ENCODE measurements around the gene MCHR2. TPM values are rescaled to one million over a fixed set of nuclear protein-coding genes. Genes with fewer than 3 reads are reported as not detected.

The MCHR2 gene
- total RNA-seq, 1 experiment from 2014 or later: not detected

DNA sequence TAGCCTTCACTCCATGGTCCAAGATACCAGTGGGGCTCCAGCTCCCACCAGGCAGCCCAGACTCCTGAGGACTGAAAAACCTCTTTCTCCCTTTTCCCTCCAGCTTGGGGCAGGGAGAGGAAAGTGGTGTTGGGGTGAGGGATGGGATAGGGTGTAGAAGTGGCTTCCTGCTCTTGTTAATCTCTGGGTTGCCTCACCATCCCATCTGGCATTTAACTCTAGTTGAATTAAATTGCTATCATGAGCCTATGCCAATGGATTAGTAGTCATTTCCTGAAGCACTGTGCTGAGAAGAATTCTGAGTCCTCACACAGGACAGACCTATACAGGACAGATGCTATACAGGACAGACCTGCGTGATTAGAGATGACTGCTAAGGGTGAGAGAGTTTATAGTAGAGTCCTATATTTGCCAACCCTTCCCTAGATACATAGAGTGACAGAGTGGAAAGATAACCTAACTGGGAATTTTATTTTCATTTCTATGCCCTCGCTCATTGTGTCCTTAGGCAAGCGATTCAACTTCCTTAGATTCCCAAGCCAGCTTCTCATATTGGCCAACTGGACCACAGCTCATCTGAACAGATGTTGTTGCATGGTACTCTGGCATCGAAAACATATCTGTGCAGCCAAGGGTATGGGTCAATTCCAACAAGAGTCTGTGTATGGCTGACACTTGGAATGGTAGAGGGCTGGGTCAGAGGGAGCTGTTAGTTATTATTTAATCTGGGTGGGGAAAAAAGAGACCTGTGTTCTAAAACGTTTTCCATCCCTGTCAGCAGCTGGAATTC is 42.8 kb downstream of the MCHR2 start:
- POLR2A ChIA-PET (ENCODE audit: low non-redundant PET): no interaction called here
- CTCF ChIA-PET: no interaction called here
- intact Hi-C loops (cut with micrococcal nuclease; ENCODE audit: unreplicated experiment): no loop called here
- no peak for DNase-seq (ENCODE audit: low spot score)
- no peaks in the 10 kb centered on the region for H3K27me3 ChIP-seq (replicated peaks; ENCODE audit: insufficient read depth, low read depth, low read length, poor library complexity)
- no peak overlapping the region for H3K4me3 ChIP-seq (ENCODE audit: low read depth, low read length, poor library complexity, severe bottlenecking)
- H3K27ac ChIP-seq (ENCODE audit: low read depth, low read length, poor library complexity, severe bottlenecking): no peak overlapping the region
- no peak for TF ChIP-seq EZH2 (IDR thresholded peaks at IDR 0.05; ENCODE audit: borderline replicate concordance, low read depth, low read length, poor library complexity, severe bottlenecking)
- no peak for TF ChIP-seq CTCF (conservative IDR thresholded peaks at IDR 0.05; ENCODE audit: low read depth, low read length)
- H3K36me3 ChIP-seq (ENCODE audit: insufficient read depth, low read length, poor library complexity, severe bottlenecking): no peaks in the 10 kb centered on the region
- no peaks in the 10 kb centered on the region for H3K4me1 ChIP-seq (ENCODE audit: insufficient read depth, low read length, poor library complexity, severe bottlenecking)
- BruUV-seq (replicated peaks): no TSS peak
- H3K9me3 ChIP-seq (ENCODE audit: low read depth, low read length, poor library complexity, severe bottlenecking): no peaks in the 10 kb centered on the region

GRCh38 chr6:99946005-99946404 is 48.0 kb downstream of the MCHR2 start:
- BruUV-seq (replicated peaks): no TSS peak
- no peak for TF ChIP-seq EZH2 (IDR thresholded peaks at IDR 0.05; ENCODE audit: borderline replicate concordance, low read depth, low read length, poor library complexity, severe bottlenecking)
- TF ChIP-seq CTCF (conservative IDR thresholded peaks at IDR 0.05; ENCODE audit: low read depth, low read length): no peak
- CTCF ChIA-PET: no interaction called here

DNA sequence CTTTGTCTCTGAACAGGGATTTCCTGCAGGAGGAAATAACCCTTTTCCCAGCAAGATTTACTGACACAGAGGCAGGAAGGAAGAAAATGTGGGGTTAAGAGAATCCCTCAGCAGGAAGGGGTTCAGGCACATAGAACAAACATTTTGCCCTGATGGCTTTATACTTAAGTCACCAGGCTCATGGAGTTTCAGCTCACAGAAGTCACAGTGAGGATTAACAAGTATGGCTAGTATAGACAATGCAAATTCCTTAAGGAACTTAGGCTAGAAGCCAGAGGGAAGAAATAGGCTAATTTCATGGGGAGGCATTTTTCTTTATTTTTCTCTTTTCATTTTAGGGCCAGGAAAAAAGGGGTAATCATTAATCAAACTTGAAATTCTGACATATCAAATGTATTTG is 50.2 kb downstream of the MCHR2 start:
- peak; percentile 11 for DNase-seq (ENCODE audit: low spot score)
- POLR2A ChIA-PET (ENCODE audit: low non-redundant PET): no interaction called here
- H3K9me3 ChIP-seq (ENCODE audit: low read depth, low read length, poor library complexity, severe bottlenecking): no peaks in the 10 kb centered on the region
- no peak for TF ChIP-seq CTCF (conservative IDR thresholded peaks at IDR 0.05; ENCODE audit: low read depth, low read length)
- TF ChIP-seq EZH2 (IDR thresholded peaks at IDR 0.05; ENCODE audit: borderline replicate concordance, low read depth, low read length, poor library complexity, severe bottlenecking): no peak
- BruUV-seq (replicated peaks): no TSS peak
- H3K4me3 ChIP-seq (ENCODE audit: low read depth, low read length, poor library complexity, severe bottlenecking): no peak overlapping the region
- CTCF ChIA-PET: no interaction called here
- intact Hi-C loops (cut with micrococcal nuclease; ENCODE audit: unreplicated experiment): no loop called here
- peaks cover 3% of the 10 kb centered on the region for H3K4me1 ChIP-seq (ENCODE audit: insufficient read depth, low read length, poor library complexity, severe bottlenecking)
- no peaks in the 10 kb centered on the region for H3K36me3 ChIP-seq (ENCODE audit: insufficient read depth, low read length, poor library complexity, severe bottlenecking)
- peak overlapping the region; percentile 47 for H3K27ac ChIP-seq (ENCODE audit: low read depth, low read length, poor library complexity, severe bottlenecking)
- no peaks in the 10 kb centered on the region for H3K27me3 ChIP-seq (replicated peaks; ENCODE audit: insufficient read depth, low read depth, low read length, poor library complexity)

More at GRCh38 chr6:99946005-99946404, 48.0 kb downstream of the MCHR2 start:
- Histone ChIP-seq H3K27me3 (replicated peaks; ENCODE audit: insufficient read depth, low read depth, low read length, poor library complexity) (no peaks in the 10 kb centered on the region), H3K4me1 (ENCODE audit: insufficient read depth, low read length, poor library complexity, severe bottlenecking) (peaks cover 3% of the 10 kb centered on the region), H3K4me3 (ENCODE audit: low read depth, low read length, poor library complexity, severe bottlenecking) (no peak overlapping the region), H3K36me3 (ENCODE audit: insufficient read depth, low read length, poor library complexity, severe bottlenecking) (no peaks in the 10 kb centered on the region), H3K9me3 (ENCODE audit: low read depth, low read length, poor library complexity, severe bottlenecking) (no peaks in the 10 kb centered on the region), H3K27ac (ENCODE audit: low read depth, low read length, poor library complexity, severe bottlenecking) (no peak overlapping the region)
- intact Hi-C loops (cut with micrococcal nuclease; ENCODE audit: unreplicated experiment): no loop called here
- DNase-seq (ENCODE audit: low spot score): no peak
- POLR2A ChIA-PET (ENCODE audit: low non-redundant PET): no interaction called here

All from A673 (cell line).